Common myeloid progenitor, CD34-positive (primary cell): ENCODE results near the gene ADD3.

Experiments used
- CTCF ChIA-PET: fragments of 350-600 bp; sonication (Branson Sonifier 250); formaldehyde crosslinking; loops from one replicate; lab custom pipeline; 2021; ENCODE audit warnings: antibody characterized with exemption; lab: Charles Lee
- POLR2A ChIA-PET: fragments of 350-600 bp; sonication (Branson Sonifier 250); formaldehyde crosslinking; loops from one replicate; lab custom pipeline; 2021; ENCODE audit warnings: antibody characterized with exemption; lab: Charles Lee
- DNase-seq, 3 donors: peaks; one replicate each; pipeline versions ENCODE4 v3.0.0 to v3.0.0-alpha.2; 2013
- H3K27ac ChIP-seq, 2 experiments: 1 replicate in 1 of 2; 2 replicates in 1 of 2; pipeline ENCODE4 v1.7.0; 2013; ENCODE audit warnings: inconsistent platforms in 2 of 2, low read length in 2 of 2, mild to moderate bottlenecking in 2 of 2, low read depth in 1 of 2, moderate library complexity in 1 of 2; ENCODE audit not compliant: severe bottlenecking in 2 of 2, insufficient read depth in 1 of 2, poor library complexity in 1 of 2
- H3K27me3 ChIP-seq, 5 experiments: replicated peaks in 2 of 5; 1 replicate in 3 of 5; 2 replicates in 2 of 5; pipeline versions ENCODE4 v1.6.1 to v1.7.0; 2013; ENCODE audit warnings: low read length in 4 of 5, mild to moderate bottlenecking in 2 of 5, moderate library complexity in 2 of 5, inconsistent platforms in 1 of 5; ENCODE audit not compliant: insufficient read depth in 5 of 5, control insufficient read depth in 4 of 5
- H3K36me3 ChIP-seq, 4 experiments: 1 replicate in 2 of 4; 2 replicates in 2 of 4; pipeline versions ENCODE4 v1.6.1 to v1.7.0; 2013; ENCODE audit warnings: low read length in 3 of 4, control low read depth in 1 of 4, mild to moderate bottlenecking in 1 of 4; ENCODE audit not compliant: control insufficient read depth in 4 of 4, insufficient read depth in 4 of 4
- H3K4me1 ChIP-seq, 4 experiments: 1 replicate in 3 of 4; 2 replicates in 1 of 4; pipeline versions ENCODE4 v1.6.1 to v1.7.1; 2013; ENCODE audit warnings: low read length in 3 of 4, mild to moderate bottlenecking in 3 of 4, control low read depth in 1 of 4, inconsistent platforms in 1 of 4, moderate library complexity in 1 of 4; ENCODE audit not compliant: control insufficient read depth in 4 of 4, insufficient read depth in 4 of 4; ENCODE audit errors: control extremely low read depth in 1 of 4
- H3K4me3 ChIP-seq, 7 experiments: 1 replicate in 4 of 7; 2 replicates in 3 of 7; pipeline versions ENCODE4 v1.5.1 to v1.7.0; 2013; ENCODE audit warnings: mild to moderate bottlenecking in 7 of 7, low read length in 6 of 7, moderate library complexity in 6 of 7, inconsistent platforms in 2 of 7, low read depth in 2 of 7, control low read depth in 1 of 7; ENCODE audit not compliant: insufficient read depth in 4 of 7, control insufficient read depth in 1 of 7; ENCODE audit errors: extremely low read depth in 1 of 7
- H3K9me3 ChIP-seq, 5 experiments: 1 replicate in 4 of 5; 2 replicates in 1 of 5; pipeline versions ENCODE4 v1.6.1 to v1.7.1; 2013; ENCODE audit warnings: low read length in 4 of 5, mild to moderate bottlenecking in 2 of 5, inconsistent platforms in 1 of 5, low read depth in 1 of 5, moderate library complexity in 1 of 5; ENCODE audit not compliant: control insufficient read depth in 4 of 5, insufficient read depth in 2 of 5; ENCODE audit errors: control extremely low read depth in 1 of 5
- WGBS: methylation state at CpG from one replicate; pipeline ENCODE4 v1.1.5; 2013; ENCODE audit not compliant: insufficient coverage; 5-methylcytosine and 5-hydroxymethylcytosine counted together

ADD3 gene

DNA sequence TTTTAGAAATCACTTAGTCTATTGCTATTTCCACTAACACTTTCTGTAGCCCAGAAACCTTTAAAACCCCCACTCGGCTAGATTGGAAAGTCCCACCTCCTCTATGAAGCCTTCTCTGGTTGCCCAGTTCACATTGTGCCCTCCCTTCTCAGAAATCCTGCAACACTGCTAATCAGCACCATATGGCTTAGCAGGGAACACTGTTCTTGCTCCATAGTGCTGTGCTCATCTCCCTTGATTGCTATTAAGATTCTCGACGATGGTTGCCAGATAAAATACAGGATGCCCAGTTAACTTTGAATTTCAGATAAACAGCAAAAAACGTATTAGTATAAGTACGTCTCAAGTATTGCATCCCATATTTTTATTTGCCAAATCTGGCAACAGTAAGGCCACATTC lies 44.3 kb upstream of the ADD3 start:
- CTCF ChIA-PET: interaction anchor here (0.5 to 0.9 kb wide), 2 partner anchors 15 to 93 kb away, joined by 3 read pairs; no protein-coding TSS in a partner anchor
- Histone ChIP-seq H3K4me1 (no peaks in the 10 kb centered on the region), H3K27me3 (no peaks in the 10 kb centered on the region), H3K27ac (no peak overlapping the region), H3K9me3 (no peaks in the 10 kb centered on the region), H3K36me3 (no peaks in the 10 kb centered on the region), H3K4me3 (no peak overlapping the region)
- POLR2A ChIA-PET: no interaction called here
- DNase-seq: no peak
- WGBS: 98% methylated on average over 5 of the region's 5 CpGs

DNA sequence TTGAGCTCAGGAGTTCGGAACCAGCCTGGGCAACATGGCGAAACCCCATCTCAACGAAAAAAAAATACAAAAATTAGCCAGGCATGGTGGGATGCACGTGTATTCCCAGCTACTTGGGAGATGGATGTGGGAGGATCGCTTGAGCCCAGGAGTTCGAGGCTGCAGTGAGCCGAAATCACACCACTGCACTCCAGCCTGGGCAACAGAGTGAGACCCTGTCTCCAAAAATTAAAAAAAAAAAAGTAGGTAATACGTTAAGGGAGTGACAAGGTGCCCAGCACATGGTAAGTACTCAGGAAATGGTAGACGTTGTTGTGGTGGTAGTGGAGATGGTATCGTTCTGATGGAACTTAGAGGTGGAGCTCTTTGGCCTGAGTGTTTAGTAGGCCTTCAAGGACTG lies 43.5 kb upstream of the ADD3 start:
- POLR2A ChIA-PET: no interaction called here
- Histone ChIP-seq H3K27ac (no peak overlapping the region), H3K4me3 (no peak overlapping the region), H3K4me1 (no peaks in the 10 kb centered on the region), H3K9me3 (no peaks in the 10 kb centered on the region), H3K36me3 (no peaks in the 10 kb centered on the region), H3K27me3 (no peaks in the 10 kb centered on the region)
- no peak for DNase-seq
- 85% methylated on average over 10 of the region's 10 CpGs for WGBS
- CTCF ChIA-PET: interaction anchor here (0.9 to 1.0 kb wide), 2 partner anchors 12 to 14 kb away, joined by 3 read pairs; no protein-coding TSS in a partner anchor

DNA sequence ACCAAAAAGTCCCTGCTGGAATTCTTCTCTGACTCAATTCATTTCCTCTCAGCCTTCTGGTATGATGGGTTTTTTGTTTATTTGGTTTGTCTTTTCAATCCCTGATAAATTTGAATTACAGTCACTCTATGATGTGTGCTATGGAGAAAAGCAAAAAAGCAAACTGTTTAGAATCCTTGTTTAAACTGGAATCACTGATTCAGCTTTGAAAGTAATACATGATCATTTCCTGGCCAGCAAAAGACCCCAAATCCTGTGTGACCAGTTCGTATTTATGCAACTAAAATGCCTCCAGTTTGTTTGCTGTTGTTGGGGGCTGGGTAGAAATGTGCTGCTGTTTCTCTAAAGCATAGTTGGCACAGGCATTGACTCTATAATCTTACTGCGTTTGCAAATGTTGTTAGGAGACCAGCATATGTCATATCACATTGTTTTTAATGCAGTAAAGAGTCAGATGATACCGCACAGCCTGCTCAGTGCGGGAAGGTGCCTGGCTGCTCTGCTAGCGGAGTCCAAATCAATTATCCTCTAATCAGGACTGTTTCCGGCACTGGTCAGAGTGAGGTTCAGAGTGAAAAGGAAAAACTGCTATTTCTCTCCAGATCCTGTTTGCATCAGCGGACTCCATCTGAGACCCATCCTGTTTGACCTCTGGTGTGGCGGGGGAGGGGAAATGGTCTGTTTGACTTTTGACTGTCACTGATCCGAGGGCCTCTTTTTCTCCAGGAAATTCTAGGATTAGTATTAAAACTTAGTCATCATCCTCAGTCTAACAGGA lies 40.6 kb upstream of the ADD3 start:
- Histone ChIP-seq H3K36me3 (no peaks in the 10 kb centered on the region), H3K4me1 (no peaks in the 10 kb centered on the region), H3K9me3 (no peaks in the 10 kb centered on the region), H3K4me3 (no peak overlapping the region), H3K27ac (no peak overlapping the region), H3K27me3 (no peaks in the 10 kb centered on the region)
- DNase-seq: no peak
- ChIA-PET CTCF (interaction anchor here (1.4 to 2.4 kb wide), 2 partner anchors 9 to 11 kb away, joined by 5 to 9 read pairs; no protein-coding TSS in a partner anchor), POLR2A (no interaction called here)
- 90% methylated on average over 6 of the region's 9 CpGs for WGBS

DNA sequence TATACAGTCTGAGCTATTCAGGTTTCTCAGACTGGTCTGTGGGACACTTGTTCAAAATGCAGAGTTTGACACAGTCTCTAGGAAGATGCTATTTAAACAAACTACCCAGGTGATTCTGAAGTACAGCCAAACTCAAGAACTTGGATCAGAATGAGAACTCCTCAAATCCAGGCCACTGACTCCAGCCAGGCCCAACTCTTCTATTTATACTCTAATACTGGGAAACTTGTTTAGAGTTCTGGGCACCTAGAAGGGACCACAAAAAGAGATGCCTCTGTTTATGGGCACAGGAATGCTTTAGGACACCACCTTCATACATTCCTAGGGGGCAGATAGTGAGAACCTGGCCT lies 40.1 kb upstream of the ADD3 start:
- Histone ChIP-seq H3K9me3 (no peaks in the 10 kb centered on the region), H3K27me3 (no peaks in the 10 kb centered on the region), H3K27ac (no peak overlapping the region), H3K4me3 (no peak overlapping the region), H3K36me3 (no peaks in the 10 kb centered on the region), H3K4me1 (no peaks in the 10 kb centered on the region)
- POLR2A ChIA-PET: no interaction called here
- CTCF ChIA-PET: interaction anchor here (1.2 to 2.4 kb wide), 3 partner anchors 8 to 17 kb away, joined by 3 to 9 read pairs (median 5); no protein-coding TSS in a partner anchor
- no peak for DNase-seq

DNA sequence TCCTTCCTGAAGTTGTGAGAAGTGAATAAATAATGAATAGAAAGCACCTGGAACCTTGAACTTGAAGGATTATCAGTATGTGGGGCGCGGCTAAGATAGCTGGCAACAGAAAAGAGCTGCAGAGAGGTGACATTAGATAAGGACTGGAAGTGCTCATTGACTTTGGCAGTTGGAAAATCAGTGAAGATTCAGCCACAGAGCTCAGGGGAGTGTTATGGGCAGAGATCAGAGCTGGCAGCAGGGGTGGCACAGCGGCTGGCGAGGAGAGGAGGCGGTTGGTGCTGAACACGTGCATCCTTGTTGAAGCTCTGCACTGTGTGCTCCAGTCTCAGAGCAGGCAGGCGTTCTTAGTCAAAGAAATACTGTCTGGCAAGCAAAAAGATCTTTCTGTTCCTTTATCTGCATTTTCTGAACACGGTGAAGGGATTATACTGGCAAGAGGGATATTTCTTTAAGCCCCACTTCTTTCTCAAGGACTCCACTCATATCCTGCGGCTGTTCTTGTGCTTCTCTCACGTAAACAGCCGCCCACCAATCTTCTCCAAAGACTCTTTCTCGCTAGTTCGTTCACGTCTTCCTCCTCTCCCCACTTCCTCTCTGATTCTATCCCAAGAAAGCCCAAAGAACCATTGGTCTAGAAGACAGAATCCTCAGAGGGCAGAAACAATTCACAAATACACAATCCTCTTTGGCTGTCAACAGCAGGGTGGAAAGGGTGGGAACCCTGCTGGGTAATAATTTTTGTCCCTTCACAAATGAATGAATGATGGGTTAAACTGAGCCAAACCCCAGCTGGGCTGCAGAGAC lies 38.6 kb upstream of the ADD3 start:
- no peaks in the 10 kb centered on the region for H3K9me3 ChIP-seq
- no peaks in the 10 kb centered on the region for H3K36me3 ChIP-seq
- 96% methylated on average over 14 of the region's 14 CpGs for WGBS
- ChIA-PET CTCF (interaction anchor here (1.2 to 2.4 kb wide), 3 partner anchors 9 to 31 kb away, joined by 3 to 9 read pairs (median 3); no protein-coding TSS in a partner anchor), POLR2A (no interaction called here)
- no peaks in the 10 kb centered on the region for H3K4me1 ChIP-seq
- peak in 1 of 3 donors; percentile 22 for DNase-seq
- no peak overlapping the region for H3K4me3 ChIP-seq
- no peaks in the 10 kb centered on the region for H3K27me3 ChIP-seq
- H3K27ac ChIP-seq: no peak overlapping the region

DNA sequence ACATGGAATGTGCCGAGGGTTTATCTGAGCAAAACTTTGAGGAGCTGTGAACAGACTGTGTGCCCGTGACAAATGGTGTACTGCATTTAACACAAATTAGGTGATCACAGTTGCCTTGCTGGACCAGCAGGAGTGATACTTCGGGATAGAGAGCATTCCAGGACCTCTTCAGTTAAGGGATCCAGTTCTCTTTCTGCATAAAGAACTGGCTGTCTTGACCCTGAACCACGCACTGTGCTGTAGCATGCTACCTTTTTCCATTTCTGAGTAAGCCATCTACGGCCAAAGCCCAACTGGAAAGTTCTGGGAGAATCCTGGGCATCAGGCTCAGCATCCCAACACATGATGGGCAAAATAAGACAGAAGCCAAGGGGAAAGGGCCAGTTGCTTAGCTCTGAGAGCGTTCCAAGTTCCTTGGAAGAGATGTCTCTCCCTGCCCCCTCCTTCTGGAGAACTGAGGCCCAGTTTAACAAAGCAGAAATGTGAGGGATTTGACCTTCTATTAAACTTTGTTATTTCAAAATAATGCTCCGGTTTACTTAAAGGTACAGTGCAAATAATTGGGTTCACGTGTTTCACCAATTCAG lies 37.9 kb upstream of the ADD3 start:
- no peaks in the 10 kb centered on the region for H3K9me3 ChIP-seq
- ChIA-PET POLR2A (no interaction called here), CTCF (interaction anchor here (0.9 kb wide), 2 partner anchors 12 to 81 kb away, joined by 3 read pairs; no protein-coding TSS in a partner anchor)
- H3K36me3 ChIP-seq: no peaks in the 10 kb centered on the region
- WGBS: 94% methylated on average over 7 of the region's 8 CpGs
- no peaks in the 10 kb centered on the region for H3K27me3 ChIP-seq
- DNase-seq: no peak
- H3K27ac ChIP-seq: no peak overlapping the region
- no peak overlapping the region for H3K4me3 ChIP-seq
- no peaks in the 10 kb centered on the region for H3K4me1 ChIP-seq
